ENCODE results near the gene HSP90B1.

HSP90B1 gene

GRCh38 chr12:103913100-103913499 lies 17.1 kb upstream of the HSP90B1 start:
- Mint-ChIP-seq H3K4me1 (peaks cover 21% of the 10 kb centered on the region), H3K27ac (no peak overlapping the region), H3K4me3 (no peak overlapping the region), H3K27me3 (no peaks in the 10 kb centered on the region), H3K9me3 (peaks cover 5 to 8% of the 10 kb centered on the region in 2 donors)
- no peak for ATAC-seq
- DNase-seq = no peak

- peak overlapping the region in 1 of 2 donors; percentile 10 for H3K27ac Mint-ChIP-seq
- DNase-seq (no peak), ATAC-seq (no peak)
- H3K4me3 Mint-ChIP-seq = no peak overlapping the region
- no peaks in the 10 kb centered on the region for H3K27me3 Mint-ChIP-seq
- H3K4me1 Mint-ChIP-seq = peaks cover 12% of the 10 kb centered on the region
- peaks cover 5 to 9% of the 10 kb centered on the region in 2 donors for H3K9me3 Mint-ChIP-seq
Observed at GRCh38 chr12:103915306-103915705, 14.9 kb upstream of the HSP90B1 start.

GRCh38 chr12:103917873-103918272 lies 12.3 kb upstream of the HSP90B1 start:
- Mint-ChIP-seq H3K27ac (no peak overlapping the region), H3K4me1 (peaks cover 12% of the 10 kb centered on the region), H3K4me3 (no peak overlapping the region), H3K27me3 (no peaks in the 10 kb centered on the region), H3K9me3 (peaks cover 5 to 9% of the 10 kb centered on the region in 2 donors)
- ATAC-seq (no peak), DNase-seq (no peak)

- Mint-ChIP-seq H3K27ac (peak overlapping the region; percentile 72 to 91), H3K4me1 (peaks cover 43% of the 10 kb centered on the region), H3K4me3 (peak overlapping the region; percentile 81 to 88), H3K27me3 (no peaks in the 10 kb centered on the region), H3K9me3 (no peaks in the 10 kb centered on the region)
- DNase-seq (peak; percentile 65 to 80), ATAC-seq (peak; percentile 60)
Observed at GRCh38 chr12:103924761-103925641, 5.2 kb upstream of the HSP90B1 start.

GRCh38 chr12:103928682-103929045 lies 1.5 kb upstream of the HSP90B1 start:
- peak; percentile 1 for ATAC-seq
- peak overlapping the region; percentile 87 to 88 for H3K4me3 Mint-ChIP-seq
- no peaks in the 10 kb centered on the region for H3K27me3 Mint-ChIP-seq
- H3K9me3 Mint-ChIP-seq = no peaks in the 10 kb centered on the region
- DNase-seq = peak in 1 of 2 donors; percentile 76
- H3K4me1 Mint-ChIP-seq = peaks cover 59% of the 10 kb centered on the region
- H3K27ac Mint-ChIP-seq = peak overlapping the region; percentile 98 to 99

- DNase-seq = peak; percentile 90 to 92
- Mint-ChIP-seq H3K27me3 (no peaks in the 10 kb centered on the region), H3K4me1 (peaks cover 58% of the 10 kb centered on the region), H3K27ac (peak overlapping the region; percentile 98 to 99), H3K9me3 (no peaks in the 10 kb centered on the region), H3K4me3 (peak overlapping the region; percentile 87 to 88)
- peak; percentile 57 for ATAC-seq
Observed at GRCh38 chr12:103929046-103929783, 995 bp upstream of the HSP90B1 start.

- Mint-ChIP-seq H3K27me3 (no peaks in the 10 kb centered on the region), H3K27ac (peak overlapping the region; percentile 98 to 99), H3K9me3 (no peaks in the 10 kb centered on the region), H3K4me3 (peak overlapping the region; percentile 87 to 88), H3K4me1 (peaks cover 58% of the 10 kb centered on the region)
- no peak for DNase-seq
- no peak for ATAC-seq
Observed at GRCh38 chr12:103929784-103930033, 501 bp upstream of the HSP90B1 start.

GRCh38 chr12:103930787-103931735 lies 851 bp downstream of the HSP90B1 start:
- H3K4me3 Mint-ChIP-seq = peak overlapping the region; percentile 87 to 88
- no peak for ATAC-seq
- H3K9me3 Mint-ChIP-seq = no peaks in the 10 kb centered on the region
- DNase-seq = peak in 1 of 2 donors; percentile 31
- peak overlapping the region; percentile 98 to 99 for H3K27ac Mint-ChIP-seq
- H3K4me1 Mint-ChIP-seq = peaks cover 62% of the 10 kb centered on the region
- no peaks in the 10 kb centered on the region for H3K27me3 Mint-ChIP-seq

- no peak for DNase-seq
- no peaks in the 10 kb centered on the region for H3K9me3 Mint-ChIP-seq
- ATAC-seq = no peak
- H3K4me1 Mint-ChIP-seq = peaks cover 53% of the 10 kb centered on the region
- H3K27me3 Mint-ChIP-seq = no peaks in the 10 kb centered on the region
- peak overlapping the region; percentile 87 to 88 for H3K4me3 Mint-ChIP-seq
- peak overlapping the region in 1 of 2 donors; percentile 67 for H3K27ac Mint-ChIP-seq
Observed at GRCh38 chr12:103933237-103933636, 3.0 kb downstream of the HSP90B1 start.

GRCh38 chr12:103936679-103937078 lies 6.5 kb downstream of the HSP90B1 start:
- ATAC-seq (no peak), DNase-seq (no peak)
- peaks cover 67% of the 10 kb centered on the region for H3K4me1 Mint-ChIP-seq
- H3K4me3 Mint-ChIP-seq = peak overlapping the region in 1 of 2 donors; percentile 13
- H3K9me3 Mint-ChIP-seq = no peaks in the 10 kb centered on the region
- no peaks in the 10 kb centered on the region for H3K27me3 Mint-ChIP-seq
- no peak overlapping the region for H3K27ac Mint-ChIP-seq

GRCh38 chr12:103944964-103945363 lies 14.8 kb downstream of the HSP90B1 start:
- peak; percentile 29 for ATAC-seq
- H3K9me3 Mint-ChIP-seq = no peaks in the 10 kb centered on the region
- H3K4me3 Mint-ChIP-seq = no peak overlapping the region

GRCh38 chr12:103947871-103948555 lies 17.8 kb downstream of the HSP90B1 start:
- H3K4me3 Mint-ChIP-seq = peak overlapping the region; percentile 27 to 50
- ATAC-seq (no peak), DNase-seq (no peak)
- H3K27ac Mint-ChIP-seq = peak overlapping the region; percentile 63 to 94
- no peaks in the 10 kb centered on the region for H3K9me3 Mint-ChIP-seq
- H3K27me3 Mint-ChIP-seq = no peaks in the 10 kb centered on the region
- peaks cover 75% of the 10 kb centered on the region for H3K4me1 Mint-ChIP-seq

More at GRCh38 chr12:103944964-103945363, 14.8 kb downstream of the HSP90B1 start:
- no peaks in the 10 kb centered on the region for H3K27me3 Mint-ChIP-seq
- H3K4me1 Mint-ChIP-seq = peaks cover 73% of the 10 kb centered on the region
- no peak overlapping the region for H3K27ac Mint-ChIP-seq
- no peak for DNase-seq

GRCh38 chr12:103948746-103949406 lies 18.7 kb downstream of the HSP90B1 start:
- Mint-ChIP-seq H3K4me3 (peak overlapping the region in 1 of 2 donors; percentile 12), H3K27me3 (no peaks in the 10 kb centered on the region), H3K4me1 (peaks cover 83% of the 10 kb centered on the region), H3K9me3 (no peaks in the 10 kb centered on the region), H3K27ac (peak overlapping the region in 1 of 2 donors; percentile 76)
- ATAC-seq = peak; percentile 50
- DNase-seq = peak in 1 of 2 donors; percentile 29

- Mint-ChIP-seq H3K27me3 (no peaks in the 10 kb centered on the region), H3K27ac (peak overlapping the region; percentile 81 to 92), H3K4me3 (peak overlapping the region; percentile 82 to 83), H3K4me1 (peaks cover 76% of the 10 kb centered on the region), H3K9me3 (no peaks in the 10 kb centered on the region)
- DNase-seq (peak; percentile 27 to 40), ATAC-seq (peak; percentile 80)
Observed at GRCh38 chr12:103952497-103952896, 22.3 kb downstream of the HSP90B1 start.

Measured in stimulated activated naive CD8-positive, alpha-beta T cell treated with anti-CD3 and anti-CD28 coated beads, Interleukin-15, amount 100 ng/mL, for 72 hours (primary cell).